ENCODE data around the gene PRPSAP2.

The PRPSAP2 gene

GRCh38 chr17:18946536-18946935 is 88.6 kb downstream of the PRPSAP2 start:
- no peak overlapping the region for H3K4me3 ChIP-seq (ENCODE audit: low read depth, low read length)
- no peak for TF ChIP-seq CTCF (IDR thresholded peaks at IDR 0.05; ENCODE audit: borderline replicate concordance, insufficient read depth, low read depth, low read length)

- TF ChIP-seq CTCF (IDR thresholded peaks at IDR 0.05; ENCODE audit: borderline replicate concordance, insufficient read depth, low read depth, low read length) = no peak
- H3K4me3 ChIP-seq (ENCODE audit: low read depth, low read length) = no peak overlapping the region
Measured at GRCh38 chr17:18947866-18948265, 89.9 kb downstream of the PRPSAP2 start.

GRCh38 chr17:18948476-18949006 is 90.6 kb downstream of the PRPSAP2 start:
- no peak overlapping the region for H3K4me3 ChIP-seq (ENCODE audit: low read depth, low read length)
- no peak for TF ChIP-seq CTCF (IDR thresholded peaks at IDR 0.05; ENCODE audit: borderline replicate concordance, insufficient read depth, low read depth, low read length)

- H3K4me3 ChIP-seq (ENCODE audit: low read depth, low read length) = no peak overlapping the region
- TF ChIP-seq CTCF (IDR thresholded peaks at IDR 0.05; ENCODE audit: borderline replicate concordance, insufficient read depth, low read depth, low read length) = no peak
Measured at GRCh38 chr17:18949566-18949965, 91.6 kb downstream of the PRPSAP2 start.

GRCh38 chr17:18950346-18950745 is 92.4 kb downstream of the PRPSAP2 start:
- H3K4me3 ChIP-seq (ENCODE audit: low read depth, low read length) = no peak overlapping the region
- TF ChIP-seq CTCF (IDR thresholded peaks at IDR 0.05; ENCODE audit: borderline replicate concordance, insufficient read depth, low read depth, low read length) = no peak

GRCh38 chr17:18950944-18951905 is 93.3 kb downstream of the PRPSAP2 start:
- no peak overlapping the region for H3K4me3 ChIP-seq (ENCODE audit: low read depth, low read length)
- no peak for TF ChIP-seq CTCF (IDR thresholded peaks at IDR 0.05; ENCODE audit: borderline replicate concordance, insufficient read depth, low read depth, low read length)

All from GM12875 (cell line).